ENCODE measurements around the gene SLC38A11.

DNA sequence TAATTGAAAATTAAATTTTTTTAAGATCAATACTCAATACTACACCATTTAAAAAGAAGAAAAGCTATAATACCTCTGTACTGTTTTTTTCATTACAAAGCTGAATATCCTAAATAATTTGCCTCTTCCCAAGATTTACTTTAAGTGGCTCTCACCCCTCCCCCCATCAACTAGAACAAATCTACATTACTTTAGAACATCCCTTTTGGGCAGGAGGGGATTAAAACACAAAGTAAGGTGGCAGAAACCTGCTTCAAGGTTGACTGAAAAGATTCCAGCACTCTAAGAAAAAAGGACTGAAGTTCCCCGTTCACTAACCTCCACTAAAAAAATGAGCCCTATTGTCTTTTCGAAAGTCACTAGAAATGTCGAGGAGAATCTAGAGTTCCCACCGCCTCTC is 42.3 kb downstream of the SLC38A11 start:
- TF ChIP-seq, protein P1, sequence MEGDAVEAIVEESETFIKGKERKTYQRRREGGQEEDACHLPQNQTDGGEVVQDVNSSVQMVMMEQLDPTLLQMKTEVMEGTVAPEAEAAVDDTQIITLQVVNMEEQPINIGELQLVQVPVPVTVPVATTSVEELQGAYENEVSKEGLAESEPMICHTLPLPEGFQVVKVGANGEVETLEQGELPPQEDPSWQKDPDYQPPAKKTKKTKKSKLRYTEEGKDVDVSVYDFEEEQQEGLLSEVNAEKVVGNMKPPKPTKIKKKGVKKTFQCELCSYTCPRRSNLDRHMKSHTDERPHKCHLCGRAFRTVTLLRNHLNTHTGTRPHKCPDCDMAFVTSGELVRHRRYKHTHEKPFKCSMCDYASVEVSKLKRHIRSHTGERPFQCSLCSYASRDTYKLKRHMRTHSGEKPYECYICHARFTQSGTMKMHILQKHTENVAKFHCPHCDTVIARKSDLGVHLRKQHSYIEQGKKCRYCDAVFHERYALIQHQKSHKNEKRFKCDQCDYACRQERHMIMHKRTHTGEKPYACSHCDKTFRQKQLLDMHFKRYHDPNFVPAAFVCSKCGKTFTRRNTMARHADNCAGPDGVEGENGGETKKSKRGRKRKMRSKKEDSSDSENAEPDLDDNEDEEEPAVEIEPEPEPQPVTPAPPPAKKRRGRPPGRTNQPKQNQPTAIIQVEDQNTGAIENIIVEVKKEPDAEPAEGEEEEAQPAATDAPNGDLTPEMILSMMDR (IDR thresholded peaks at IDR 0.05): no peak
- TF ChIP-seq POLR2AphosphoS5 (IDR thresholded peaks at IDR 0.05; ENCODE audit: low read depth, low read length) (no peak), TCF7L2 (IDR thresholded peaks at IDR 0.05; ENCODE audit: low read depth, low read length) (no peak)
- TF ChIP-seq, protein P2, sequence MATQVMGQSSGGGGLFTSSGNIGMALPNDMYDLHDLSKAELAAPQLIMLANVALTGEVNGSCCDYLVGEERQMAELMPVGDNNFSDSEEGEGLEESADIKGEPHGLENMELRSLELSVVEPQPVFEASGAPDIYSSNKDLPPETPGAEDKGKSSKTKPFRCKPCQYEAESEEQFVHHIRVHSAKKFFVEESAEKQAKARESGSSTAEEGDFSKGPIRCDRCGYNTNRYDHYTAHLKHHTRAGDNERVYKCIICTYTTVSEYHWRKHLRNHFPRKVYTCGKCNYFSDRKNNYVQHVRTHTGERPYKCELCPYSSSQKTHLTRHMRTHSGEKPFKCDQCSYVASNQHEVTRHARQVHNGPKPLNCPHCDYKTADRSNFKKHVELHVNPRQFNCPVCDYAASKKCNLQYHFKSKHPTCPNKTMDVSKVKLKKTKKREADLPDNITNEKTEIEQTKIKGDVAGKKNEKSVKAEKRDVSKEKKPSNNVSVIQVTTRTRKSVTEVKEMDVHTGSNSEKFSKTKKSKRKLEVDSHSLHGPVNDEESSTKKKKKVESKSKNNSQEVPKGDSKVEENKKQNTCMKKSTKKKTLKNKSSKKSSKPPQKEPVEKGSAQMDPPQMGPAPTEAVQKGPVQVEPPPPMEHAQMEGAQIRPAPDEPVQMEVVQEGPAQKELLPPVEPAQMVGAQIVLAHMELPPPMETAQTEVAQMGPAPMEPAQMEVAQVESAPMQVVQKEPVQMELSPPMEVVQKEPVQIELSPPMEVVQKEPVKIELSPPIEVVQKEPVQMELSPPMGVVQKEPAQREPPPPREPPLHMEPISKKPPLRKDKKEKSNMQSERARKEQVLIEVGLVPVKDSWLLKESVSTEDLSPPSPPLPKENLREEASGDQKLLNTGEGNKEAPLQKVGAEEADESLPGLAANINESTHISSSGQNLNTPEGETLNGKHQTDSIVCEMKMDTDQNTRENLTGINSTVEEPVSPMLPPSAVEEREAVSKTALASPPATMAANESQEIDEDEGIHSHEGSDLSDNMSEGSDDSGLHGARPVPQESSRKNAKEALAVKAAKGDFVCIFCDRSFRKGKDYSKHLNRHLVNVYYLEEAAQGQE (IDR thresholded peaks at IDR 0.05; ENCODE audit: insufficient read depth in 1 of 2, low read depth in 2 of 2, low read length in 1 of 2): no peak
